DND-41 (cell line): ENCODE results near the gene ZFYVE26.

Source experiments
- CTCF ChIP-seq: IDR thresholded peaks from 2 replicates; pipeline ENCODE4 v1.5.1; 2012; ENCODE audit warnings: borderline replicate concordance, low read length, moderate library complexity, mild to moderate bottlenecking; ENCODE audit not compliant: poor library complexity, severe bottlenecking; ENCODE audit errors: extremely low read depth
- EZH2 ChIP-seq: IDR thresholded peaks from 3 replicates; pipeline ENCODE4 v1.6.1; 2012; ENCODE audit warnings: borderline replicate concordance, low read depth, mild to moderate bottlenecking, moderate library complexity, low read length, inconsistent platforms; ENCODE audit not compliant: severe bottlenecking

DNA sequence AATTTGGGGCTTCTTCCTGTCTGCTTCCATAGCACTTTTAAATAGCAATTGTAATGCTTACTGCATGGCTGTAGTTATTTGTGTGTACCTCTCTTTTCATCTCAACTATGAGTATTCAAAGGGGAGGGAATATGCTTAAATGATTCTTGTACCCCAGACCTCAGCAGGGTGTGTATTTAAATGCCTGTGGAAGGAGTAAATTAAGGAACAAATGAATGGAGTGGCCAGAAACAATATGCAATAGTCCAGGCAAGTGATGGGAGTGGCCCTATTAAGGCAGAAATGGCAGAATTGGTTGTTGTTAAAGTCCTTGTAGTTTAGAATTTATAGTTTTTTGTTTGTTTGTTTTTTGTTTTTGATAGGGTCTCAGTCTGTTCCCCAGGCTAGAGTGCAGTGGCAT lies 4.7 kb upstream of the ZFYVE26 start:
- TF ChIP-seq CTCF (no peak), EZH2 (no peak)
